Umbilical cord (tissue), 2 donors: ENCODE measurements around the gene MILR1. TPM values are rescaled to one million over a fixed set of nuclear protein-coding genes. Genes with fewer than 3 reads are reported as not detected.
"Not testable (repeated sequence)": the region's sequence is repeated elsewhere in the genome, so short reads cannot be mapped to it uniquely, and the experiment has no call there.

Experiments used
- DNase-seq: peaks from one replicate; pipeline ENCODE4 v3.0.0-alpha.2; 2015; ENCODE audit warnings: low spot score
- total RNA-seq: library from RNA; depleted of rRNA; stranded (reverse); fragments of >200 nt; gene quantifications from one replicate; pipeline ENCODE4 v1.2.3, GENCODE V29; 2014; ENCODE audit warnings: low replicate concordance; ENCODE audit not compliant: insufficient read depth

MILR1 gene
- total RNA-seq, 1 donor from 2014 or later: 9.9 TPM

- no peak for DNase-seq
Observed at GRCh38 chr17:64470625-64471024, 21.7 kb downstream of the MILR1 start.

- no peak for DNase-seq
Observed at GRCh38 chr17:64471440-64471839, 22.5 kb downstream of the MILR1 start.

GRCh38 chr17:64472564-64472963, 23.6 kb downstream of the MILR1 start:
- no peak for DNase-seq

- DNase-seq: no peak
Observed at GRCh38 chr17:64477849-64478248, 28.9 kb downstream of the MILR1 start.

- no peak for DNase-seq
Observed at GRCh38 chr17:64480951-64481350, 32.0 kb downstream of the MILR1 start.

- DNase-seq: no peak
Observed at GRCh38 chr17:64484380-64484779, 35.5 kb downstream of the MILR1 start.

GRCh38 chr17:64488301-64488700, 39.4 kb downstream of the MILR1 start:
- no peak for DNase-seq

- no peak for DNase-seq
Observed at GRCh38 chr17:64491034-64491860, 42.3 kb downstream of the MILR1 start.

- DNase-seq: no peak
Observed at GRCh38 chr17:64491994-64492393, 43.1 kb downstream of the MILR1 start.

GRCh38 chr17:64492481-64493109, 43.7 kb downstream of the MILR1 start:
- no peak for DNase-seq

GRCh38 chr17:64494121-64494520, 45.2 kb downstream of the MILR1 start:
- no peak for DNase-seq

GRCh38 chr17:64495300-64495699, 46.4 kb downstream of the MILR1 start:
- DNase-seq: not testable (repeated sequence)

GRCh38 chr17:64496348-64496785, 47.5 kb downstream of the MILR1 start:
- no peak for DNase-seq

GRCh38 chr17:64496786-64497564, 48.1 kb downstream of the MILR1 start, which contains the start of gene POLG2:
Gene POLG2, minus strand, starts transcription at chr17:64497054. Its CDS starts 86 bp downstream, at chr17:64496968.
- DNase-seq: peak; percentile 95

- DNase-seq: no peak
Observed at GRCh38 chr17:64497565-64498035, 48.7 kb downstream of the MILR1 start.

GRCh38 chr17:64498308-64499203, 49.6 kb downstream of the MILR1 start:
- DNase-seq: no peak

GRCh38 chr17:64499805-64500486, 51.0 kb downstream of the MILR1 start:
- DNase-seq: no peak

GRCh38 chr17:64500487-64500859, 51.6 kb downstream of the MILR1 start:
- no peak for DNase-seq

GRCh38 chr17:64500862-64501765, 52.2 kb downstream of the MILR1 start:
- DNase-seq: no peak
